ENCODE data around the gene AOPEP.

GRCh38 chr9:95078939-95079338, 352.4 kb downstream of the AOPEP start:
- TF ChIP-seq CTCF (IDR thresholded peaks at IDR 0.05) (no peak), POLR2AphosphoS5 (IDR thresholded peaks at IDR 0.05; ENCODE audit: low read depth, low read length) (no peak), TCF7L2 (IDR thresholded peaks at IDR 0.05; ENCODE audit: low read depth, low read length) (no peak), SIN3A (IDR thresholded peaks at IDR 0.05; ENCODE audit: borderline replicate concordance, insufficient read depth, low read depth, low read length) (no peak), REST (IDR thresholded peaks at IDR 0.05; ENCODE audit: insufficient read depth in 1 of 2, low read depth in 2 of 2, low read length in 1 of 2) (no peak)

Data from Panc1 (cell line).